ENCODE results near the gene CYTH1. TPM values are rescaled to one million over a fixed set of nuclear protein-coding genes. Genes with fewer than 3 reads are reported as not detected.

Gene CYTH1
- total RNA-seq, 6 experiments from 2014 or later, result 7.7 to 15.3 (median 10.9) TPM

- Mint-ChIP-seq H3K27ac (no peak overlapping the region; the same call in 1 of the 2 replicates), H3K36me3 (ENCODE audit: low read depth) (peaks cover 31% of the 10 kb centered on the region), H3K27me3 (ENCODE audit: insufficient read depth) (peaks cover 2% of the 10 kb centered on the region; the same call in 1 of the 2 replicates), H3K9me3 (no peaks in the 10 kb centered on the region), H3K4me1 (ENCODE audit: low read depth) (peaks cover 35% of the 10 kb centered on the region), H3K4me3 (no peak overlapping the region; the same call in 1 of the 2 replicates)
- no peak for DNase-seq
- TF ChIP-seq, protein P1, sequence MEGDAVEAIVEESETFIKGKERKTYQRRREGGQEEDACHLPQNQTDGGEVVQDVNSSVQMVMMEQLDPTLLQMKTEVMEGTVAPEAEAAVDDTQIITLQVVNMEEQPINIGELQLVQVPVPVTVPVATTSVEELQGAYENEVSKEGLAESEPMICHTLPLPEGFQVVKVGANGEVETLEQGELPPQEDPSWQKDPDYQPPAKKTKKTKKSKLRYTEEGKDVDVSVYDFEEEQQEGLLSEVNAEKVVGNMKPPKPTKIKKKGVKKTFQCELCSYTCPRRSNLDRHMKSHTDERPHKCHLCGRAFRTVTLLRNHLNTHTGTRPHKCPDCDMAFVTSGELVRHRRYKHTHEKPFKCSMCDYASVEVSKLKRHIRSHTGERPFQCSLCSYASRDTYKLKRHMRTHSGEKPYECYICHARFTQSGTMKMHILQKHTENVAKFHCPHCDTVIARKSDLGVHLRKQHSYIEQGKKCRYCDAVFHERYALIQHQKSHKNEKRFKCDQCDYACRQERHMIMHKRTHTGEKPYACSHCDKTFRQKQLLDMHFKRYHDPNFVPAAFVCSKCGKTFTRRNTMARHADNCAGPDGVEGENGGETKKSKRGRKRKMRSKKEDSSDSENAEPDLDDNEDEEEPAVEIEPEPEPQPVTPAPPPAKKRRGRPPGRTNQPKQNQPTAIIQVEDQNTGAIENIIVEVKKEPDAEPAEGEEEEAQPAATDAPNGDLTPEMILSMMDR (IDR thresholded peaks at IDR 0.05), result no peak
Measured at GRCh38 chr17:78790552-78790951, 8.5 kb upstream of the CYTH1 start.

DNA sequence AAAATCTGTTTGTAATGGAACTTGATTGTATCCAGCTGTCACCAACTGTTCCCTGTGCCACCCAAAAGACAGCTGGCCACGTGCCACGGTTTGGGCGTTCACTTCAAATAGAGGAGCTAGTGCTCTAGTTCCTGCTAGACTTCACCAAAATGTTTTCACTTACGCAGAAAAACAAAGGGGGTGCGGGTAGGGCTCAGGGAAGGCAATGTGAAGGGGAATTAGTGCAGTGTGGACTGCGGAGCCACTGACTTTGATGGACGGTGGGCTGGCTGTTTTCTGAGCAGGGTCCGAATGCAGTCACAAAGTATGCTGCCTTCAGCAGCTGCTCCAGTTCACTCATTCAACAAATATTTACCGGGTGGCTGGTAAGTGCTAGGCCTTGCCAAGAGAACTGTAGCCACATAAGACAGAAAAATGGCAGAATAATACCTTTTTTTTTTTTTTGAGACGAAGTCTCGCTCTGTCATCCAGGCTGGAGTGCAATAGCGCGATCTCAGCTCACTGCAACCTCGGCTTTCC lies 7.6 kb upstream of the CYTH1 start:
- Mint-ChIP-seq H3K27me3 (ENCODE audit: insufficient read depth) (peaks cover 2% of the 10 kb centered on the region; the same call in 1 of the 2 replicates), H3K9me3 (no peaks in the 10 kb centered on the region), H3K4me1 (ENCODE audit: low read depth) (peaks cover 35% of the 10 kb centered on the region), H3K27ac (peak overlapping the region; percentile 51), H3K36me3 (ENCODE audit: low read depth) (peaks cover 25% of the 10 kb centered on the region), H3K4me3 (no peak overlapping the region; the same call in 1 of the 2 replicates)
- TF ChIP-seq, protein P1 (IDR thresholded peaks at IDR 0.05), result no peak
- DNase-seq, result no peak

GRCh38 chr17:78789149-78789662 lies 7.1 kb upstream of the CYTH1 start:
- Mint-ChIP-seq H3K27ac (peak overlapping the region; percentile 51; the same call in 1 of the 2 replicates), H3K9me3 (no peaks in the 10 kb centered on the region), H3K36me3 (ENCODE audit: low read depth) (peaks cover 21% of the 10 kb centered on the region), H3K4me3 (no peak overlapping the region), H3K4me1 (ENCODE audit: low read depth) (peaks cover 35% of the 10 kb centered on the region), H3K27me3 (ENCODE audit: insufficient read depth) (peaks cover 2% of the 10 kb centered on the region; the same call in 1 of the 2 replicates)
- TF ChIP-seq, protein P1 (IDR thresholded peaks at IDR 0.05), result no peak
- DNase-seq, result no peak

DNA sequence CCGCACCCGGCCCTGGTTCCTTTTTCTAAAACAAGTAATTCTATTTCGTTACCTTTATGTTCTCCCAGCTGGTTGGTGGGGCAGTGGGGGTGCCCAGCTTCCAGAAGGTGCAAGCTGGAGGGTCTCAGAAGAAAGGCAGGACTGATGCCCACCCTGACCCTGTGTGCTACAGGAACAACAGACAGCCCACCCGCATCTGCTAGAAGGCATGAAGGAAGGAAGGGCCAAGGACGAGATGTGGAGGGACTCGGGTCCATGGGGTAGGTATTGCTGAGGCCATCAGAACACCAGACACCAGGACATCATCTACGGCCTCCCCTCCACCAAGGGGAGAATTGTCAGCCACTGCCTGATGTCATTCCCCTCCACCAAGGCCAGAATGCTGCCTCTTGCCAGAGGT lies 6.4 kb upstream of the CYTH1 start:
- TF ChIP-seq, protein P1 (IDR thresholded peaks at IDR 0.05), result no peak
- peaks cover 2% of the 10 kb centered on the region; the same call in 1 of the 2 replicates for H3K27me3 Mint-ChIP-seq (ENCODE audit: insufficient read depth)
- no peak overlapping the region for H3K27ac Mint-ChIP-seq

DNA sequence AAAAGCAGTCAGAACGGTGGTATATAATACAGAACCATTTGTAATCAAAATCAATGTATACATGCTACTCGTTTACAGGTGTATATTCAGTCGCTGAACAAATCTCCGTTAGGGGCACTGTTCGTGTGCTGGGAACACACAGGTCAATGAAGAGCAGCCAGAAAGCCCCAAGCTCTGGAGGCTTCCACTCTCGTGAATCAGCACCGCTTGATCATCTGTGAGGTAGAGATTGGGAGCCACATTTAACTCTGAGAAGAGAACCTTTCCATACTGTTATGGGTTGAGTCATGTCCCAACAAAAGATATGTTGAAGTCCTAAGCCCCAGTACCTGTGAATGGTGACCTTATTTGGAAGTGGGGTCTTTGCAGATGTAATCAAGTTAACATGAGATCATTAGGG lies 5.4 kb upstream of the CYTH1 start:
- Mint-ChIP-seq H3K4me3 (no peak overlapping the region), H3K36me3 (ENCODE audit: low read depth) (peaks cover 10% of the 10 kb centered on the region), H3K9me3 (no peaks in the 10 kb centered on the region)

More for the DNA sequence above, 6.4 kb upstream of the CYTH1 start:
- Mint-ChIP-seq H3K9me3 (no peaks in the 10 kb centered on the region), H3K4me1 (ENCODE audit: low read depth) (peaks cover 35% of the 10 kb centered on the region), H3K36me3 (ENCODE audit: low read depth) (peaks cover 15% of the 10 kb centered on the region), H3K4me3 (no peak overlapping the region)
- DNase-seq, result no peak

More for the DNA sequence above, 5.4 kb upstream of the CYTH1 start:
- TF ChIP-seq, protein P1 (IDR thresholded peaks at IDR 0.05), result no peak
- Mint-ChIP-seq H3K4me1 (ENCODE audit: low read depth) (peaks cover 40% of the 10 kb centered on the region), H3K27me3 (ENCODE audit: insufficient read depth) (peaks cover 2% of the 10 kb centered on the region; the same call in 1 of the 2 replicates), H3K27ac (no peak overlapping the region)
- DNase-seq, result no peak
